ENCODE measurements around the gene KAZN.

The KAZN gene

DNA sequence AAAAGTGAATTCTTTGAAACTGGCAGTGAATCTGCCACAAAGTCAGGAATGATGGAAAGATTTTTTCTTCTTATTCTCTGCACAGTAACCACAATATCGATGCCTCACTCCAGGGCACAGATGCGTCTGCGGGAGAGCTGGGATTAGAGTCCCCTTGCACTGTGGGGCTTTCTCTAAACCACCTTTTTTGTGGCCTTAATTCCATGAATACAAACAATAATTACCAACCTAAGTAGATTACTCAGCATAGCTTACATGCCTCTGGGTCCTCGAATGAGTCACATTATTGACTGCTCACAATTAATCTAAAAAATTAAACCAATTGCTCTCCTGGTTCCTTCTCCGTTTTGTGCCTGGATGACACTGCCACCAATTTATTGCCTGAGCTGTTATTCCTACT lies 125.8 kb downstream of the KAZN start:
- H3K4me3 ChIP-seq (ENCODE audit: low read depth, low read length): no peak overlapping the region
- TF ChIP-seq, protein P1, sequence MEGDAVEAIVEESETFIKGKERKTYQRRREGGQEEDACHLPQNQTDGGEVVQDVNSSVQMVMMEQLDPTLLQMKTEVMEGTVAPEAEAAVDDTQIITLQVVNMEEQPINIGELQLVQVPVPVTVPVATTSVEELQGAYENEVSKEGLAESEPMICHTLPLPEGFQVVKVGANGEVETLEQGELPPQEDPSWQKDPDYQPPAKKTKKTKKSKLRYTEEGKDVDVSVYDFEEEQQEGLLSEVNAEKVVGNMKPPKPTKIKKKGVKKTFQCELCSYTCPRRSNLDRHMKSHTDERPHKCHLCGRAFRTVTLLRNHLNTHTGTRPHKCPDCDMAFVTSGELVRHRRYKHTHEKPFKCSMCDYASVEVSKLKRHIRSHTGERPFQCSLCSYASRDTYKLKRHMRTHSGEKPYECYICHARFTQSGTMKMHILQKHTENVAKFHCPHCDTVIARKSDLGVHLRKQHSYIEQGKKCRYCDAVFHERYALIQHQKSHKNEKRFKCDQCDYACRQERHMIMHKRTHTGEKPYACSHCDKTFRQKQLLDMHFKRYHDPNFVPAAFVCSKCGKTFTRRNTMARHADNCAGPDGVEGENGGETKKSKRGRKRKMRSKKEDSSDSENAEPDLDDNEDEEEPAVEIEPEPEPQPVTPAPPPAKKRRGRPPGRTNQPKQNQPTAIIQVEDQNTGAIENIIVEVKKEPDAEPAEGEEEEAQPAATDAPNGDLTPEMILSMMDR (IDR thresholded peaks at IDR 0.05; ENCODE audit: borderline replicate concordance, insufficient read depth, low read depth, low read length): no peak

DNA sequence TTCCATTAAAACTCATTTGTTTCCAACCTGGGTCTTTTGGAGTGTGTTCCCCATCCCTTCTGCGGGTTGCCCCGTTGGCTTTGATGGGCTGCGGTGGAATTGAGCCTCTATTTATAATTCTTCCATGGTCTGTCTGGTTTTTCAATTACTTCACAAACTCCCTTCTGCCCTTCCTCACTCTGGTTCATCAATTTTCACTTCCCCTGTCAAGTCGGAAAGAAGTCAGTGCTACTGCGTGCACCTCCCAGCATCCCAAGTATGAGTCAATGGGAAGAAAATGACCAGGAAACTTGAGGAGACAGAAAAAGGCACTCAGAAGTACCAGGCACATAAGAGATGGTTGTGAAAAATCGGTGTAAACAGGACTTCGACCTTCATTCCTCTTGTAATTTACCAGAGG lies 126.2 kb downstream of the KAZN start:
- TF ChIP-seq, protein P1 (IDR thresholded peaks at IDR 0.05; ENCODE audit: borderline replicate concordance, insufficient read depth, low read depth, low read length): no peak
- no peak overlapping the region for H3K4me3 ChIP-seq (ENCODE audit: low read depth, low read length)

DNA sequence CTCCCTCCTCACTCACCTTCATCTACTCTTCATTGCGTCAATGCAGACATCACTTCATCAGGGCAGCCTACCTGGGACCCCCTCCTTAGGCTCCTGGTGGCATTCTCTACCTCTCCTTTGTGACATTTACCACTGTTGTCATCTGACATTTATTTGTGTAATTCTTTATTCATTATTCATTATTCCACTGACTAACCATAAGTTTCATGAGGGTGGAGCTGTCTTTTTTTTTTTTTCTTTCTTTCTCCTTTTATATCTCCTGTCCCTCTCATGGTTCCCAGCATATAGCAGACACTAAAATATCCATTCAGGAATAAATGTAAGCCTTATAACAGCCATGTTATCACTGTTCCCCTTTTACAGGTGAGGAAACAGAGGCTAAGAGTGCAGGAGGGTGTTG lies 126.8 kb downstream of the KAZN start:
- TF ChIP-seq, protein P1 (IDR thresholded peaks at IDR 0.05; ENCODE audit: borderline replicate concordance, insufficient read depth, low read depth, low read length): no peak
- no peak overlapping the region for H3K4me3 ChIP-seq (ENCODE audit: low read depth, low read length)

DNA sequence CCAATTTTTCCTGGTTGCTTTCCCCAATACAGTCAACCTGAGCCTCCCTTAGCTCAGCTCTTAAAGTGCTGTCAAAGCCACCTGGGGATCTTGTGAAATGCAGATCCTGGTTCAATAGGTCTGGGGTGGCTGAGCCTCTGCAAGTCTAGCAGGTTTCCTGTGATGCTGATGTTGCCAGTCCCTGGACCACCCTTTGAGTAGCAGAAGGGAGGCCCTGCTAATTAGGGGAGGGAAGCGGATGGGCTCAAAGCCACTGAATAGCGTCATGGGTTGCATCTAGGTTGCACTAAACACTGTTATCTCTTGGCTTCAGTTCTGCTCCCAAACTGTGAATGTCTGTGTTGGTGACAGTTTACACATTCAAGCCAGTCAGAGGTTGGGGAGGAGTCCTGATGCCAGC lies 127.2 kb downstream of the KAZN start:
- TF ChIP-seq, protein P1 (IDR thresholded peaks at IDR 0.05; ENCODE audit: borderline replicate concordance, insufficient read depth, low read depth, low read length): no peak
- no peak overlapping the region for H3K4me3 ChIP-seq (ENCODE audit: low read depth, low read length)

DNA sequence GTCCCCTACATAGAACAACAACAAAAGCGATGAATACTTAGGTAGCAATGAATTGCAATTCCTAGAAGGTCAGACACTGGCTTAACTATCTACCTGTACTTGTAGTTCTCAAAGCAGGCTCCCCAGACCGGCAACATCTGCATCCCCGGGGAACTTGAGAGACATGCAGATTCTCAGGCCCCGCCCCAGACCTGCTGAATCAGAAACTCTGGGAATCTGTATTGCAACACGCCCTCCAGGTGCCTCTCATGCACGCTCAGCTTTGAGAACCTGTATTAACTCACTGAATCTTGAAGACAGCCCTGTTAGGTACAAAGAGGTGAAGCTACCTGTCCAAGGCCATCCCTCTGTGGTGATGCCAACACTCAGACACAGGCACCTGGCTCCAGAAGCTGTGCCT lies 128.1 kb downstream of the KAZN start:
- TF ChIP-seq, protein P1 (IDR thresholded peaks at IDR 0.05; ENCODE audit: borderline replicate concordance, insufficient read depth, low read depth, low read length): no peak

DNA sequence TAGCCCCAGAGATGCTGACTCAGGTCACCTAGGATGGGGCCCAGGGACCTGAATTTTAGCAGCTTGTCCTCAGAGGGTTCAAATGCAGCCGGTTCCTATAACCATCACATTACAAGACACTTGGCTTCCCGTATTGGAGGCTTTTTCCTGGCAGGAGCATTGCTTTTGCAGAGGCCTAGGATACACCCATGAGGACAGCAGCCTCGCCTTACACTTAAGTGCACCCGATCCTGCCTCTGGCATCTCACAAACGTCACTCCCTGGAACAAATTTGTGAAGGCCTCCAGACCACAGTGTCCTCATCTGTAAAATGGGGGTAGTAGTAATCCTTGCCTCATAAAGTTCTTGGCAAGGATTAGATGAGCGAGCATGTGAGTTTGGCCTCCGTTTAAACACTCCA lies 130.0 kb downstream of the KAZN start:
- no peak overlapping the region for H3K4me3 ChIP-seq (ENCODE audit: low read depth, low read length)
- TF ChIP-seq, protein P1 (IDR thresholded peaks at IDR 0.05; ENCODE audit: borderline replicate concordance, insufficient read depth, low read depth, low read length): no peak

More for the DNA sequence above, 128.1 kb downstream of the KAZN start:
- no peak overlapping the region for H3K4me3 ChIP-seq (ENCODE audit: low read depth, low read length)

DNA sequence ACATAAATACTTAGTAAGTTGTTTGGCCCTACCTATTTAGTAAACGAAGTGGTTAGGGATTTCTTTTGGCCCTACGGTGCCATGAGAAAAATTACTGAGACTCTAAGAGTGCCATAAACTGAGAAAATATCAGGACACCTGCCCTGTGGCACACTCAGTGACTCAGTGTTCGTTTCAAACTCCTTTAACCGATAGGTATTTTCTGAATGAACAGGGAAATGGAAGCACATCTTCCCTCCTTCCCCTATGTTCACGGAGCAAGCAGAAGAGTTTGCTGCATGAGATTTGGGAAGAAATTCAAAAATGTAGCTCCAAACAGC lies 134.2 kb downstream of the KAZN start:
- TF ChIP-seq, protein P1 (IDR thresholded peaks at IDR 0.05; ENCODE audit: borderline replicate concordance, insufficient read depth, low read depth, low read length): no peak

More for the DNA sequence above, 134.2 kb downstream of the KAZN start:
- H3K4me3 ChIP-seq (ENCODE audit: low read depth, low read length): no peak overlapping the region
